ENCODE data around the gene ZNRF3.

The ZNRF3 gene

DNA sequence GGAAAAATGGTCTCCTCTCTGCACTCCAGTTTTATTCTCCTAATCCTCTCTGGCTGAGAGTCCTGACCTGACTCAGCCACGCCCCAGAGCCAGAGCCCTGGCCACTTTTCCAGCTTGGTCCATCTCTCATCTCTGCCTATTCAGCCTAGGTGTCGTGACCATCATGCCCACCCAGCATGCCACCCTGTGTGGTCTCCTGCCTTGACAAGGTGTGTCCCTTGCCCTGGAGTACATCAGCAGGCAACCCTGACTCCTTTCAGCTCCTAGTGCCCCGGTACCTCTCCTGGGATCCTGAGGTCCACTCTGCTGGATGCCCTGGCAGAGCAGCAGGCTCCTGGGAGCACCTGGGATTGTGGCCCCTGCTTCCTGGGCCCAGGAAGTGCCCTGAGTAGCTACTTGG lies 52.8 kb downstream of the ZNRF3 start:
- no peak for ATAC-seq
- TF ChIP-seq ISL1 (CRISPR knock-in tag; IDR thresholded peaks at IDR 0.05) (no peak), PPARA (CRISPR knock-in tag; IDR thresholded peaks at IDR 0.05; ENCODE audit: borderline replicate concordance) (no peak), CSDC2 (CRISPR knock-in tag; IDR thresholded peaks at IDR 0.05) (no peak), TCF4 (CRISPR knock-in tag; IDR thresholded peaks at IDR 0.05; ENCODE audit: borderline replicate concordance) (no peak), ARNTL (CRISPR knock-in tag; IDR thresholded peaks at IDR 0.05; ENCODE audit: borderline replicate concordance, low read depth) (no peak), ZFP3 (CRISPR knock-in tag; IDR thresholded peaks at IDR 0.05) (no peak), ESRRG (CRISPR knock-in tag; IDR thresholded peaks at IDR 0.05) (no peak), ZNF565 (CRISPR knock-in tag; conservative IDR thresholded peaks at IDR 0.05; ENCODE audit: low read depth) (no peak), RARB (CRISPR knock-in tag; IDR thresholded peaks at IDR 0.05) (no peak), BACH2 (CRISPR knock-in tag; IDR thresholded peaks at IDR 0.05; ENCODE audit: borderline replicate concordance) (no peak), ZC3H10 (CRISPR knock-in tag; IDR thresholded peaks at IDR 0.05) (no peak)
- TF ChIP-seq, protein P1, sequence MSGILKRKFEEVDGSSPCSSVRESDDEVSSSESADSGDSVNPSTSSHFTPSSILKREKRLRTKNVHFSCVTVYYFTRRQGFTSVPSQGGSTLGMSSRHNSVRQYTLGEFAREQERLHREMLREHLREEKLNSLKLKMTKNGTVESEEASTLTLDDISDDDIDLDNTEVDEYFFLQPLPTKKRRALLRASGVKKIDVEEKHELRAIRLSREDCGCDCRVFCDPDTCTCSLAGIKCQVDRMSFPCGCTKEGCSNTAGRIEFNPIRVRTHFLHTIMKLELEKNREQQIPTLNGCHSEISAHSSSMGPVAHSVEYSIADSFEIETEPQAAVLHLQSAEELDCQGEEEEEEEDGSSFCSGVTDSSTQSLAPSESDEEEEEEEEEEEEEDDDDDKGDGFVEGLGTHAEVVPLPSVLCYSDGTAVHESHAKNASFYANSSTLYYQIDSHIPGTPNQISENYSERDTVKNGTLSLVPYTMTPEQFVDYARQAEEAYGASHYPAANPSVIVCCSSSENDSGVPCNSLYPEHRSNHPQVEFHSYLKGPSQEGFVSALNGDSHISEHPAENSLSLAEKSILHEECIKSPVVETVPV (CRISPR knock-in tag; IDR thresholded peaks at IDR 0.05) = no peak
- TF ChIP-seq, protein P2, sequence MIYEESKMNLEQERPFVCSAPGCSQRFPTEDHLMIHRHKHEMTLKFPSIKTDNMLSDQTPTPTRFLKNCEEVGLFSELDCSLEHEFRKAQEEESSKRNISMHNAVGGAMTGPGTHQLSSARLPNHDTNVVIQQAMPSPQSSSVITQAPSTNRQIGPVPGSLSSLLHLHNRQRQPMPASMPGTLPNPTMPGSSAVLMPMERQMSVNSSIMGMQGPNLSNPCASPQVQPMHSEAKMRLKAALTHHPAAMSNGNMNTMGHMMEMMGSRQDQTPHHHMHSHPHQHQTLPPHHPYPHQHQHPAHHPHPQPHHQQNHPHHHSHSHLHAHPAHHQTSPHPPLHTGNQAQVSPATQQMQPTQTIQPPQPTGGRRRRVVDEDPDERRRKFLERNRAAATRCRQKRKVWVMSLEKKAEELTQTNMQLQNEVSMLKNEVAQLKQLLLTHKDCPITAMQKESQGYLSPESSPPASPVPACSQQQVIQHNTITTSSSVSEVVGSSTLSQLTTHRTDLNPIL (CRISPR knock-in tag; IDR thresholded peaks at IDR 0.05; ENCODE audit: low read depth) = no peak

DNA sequence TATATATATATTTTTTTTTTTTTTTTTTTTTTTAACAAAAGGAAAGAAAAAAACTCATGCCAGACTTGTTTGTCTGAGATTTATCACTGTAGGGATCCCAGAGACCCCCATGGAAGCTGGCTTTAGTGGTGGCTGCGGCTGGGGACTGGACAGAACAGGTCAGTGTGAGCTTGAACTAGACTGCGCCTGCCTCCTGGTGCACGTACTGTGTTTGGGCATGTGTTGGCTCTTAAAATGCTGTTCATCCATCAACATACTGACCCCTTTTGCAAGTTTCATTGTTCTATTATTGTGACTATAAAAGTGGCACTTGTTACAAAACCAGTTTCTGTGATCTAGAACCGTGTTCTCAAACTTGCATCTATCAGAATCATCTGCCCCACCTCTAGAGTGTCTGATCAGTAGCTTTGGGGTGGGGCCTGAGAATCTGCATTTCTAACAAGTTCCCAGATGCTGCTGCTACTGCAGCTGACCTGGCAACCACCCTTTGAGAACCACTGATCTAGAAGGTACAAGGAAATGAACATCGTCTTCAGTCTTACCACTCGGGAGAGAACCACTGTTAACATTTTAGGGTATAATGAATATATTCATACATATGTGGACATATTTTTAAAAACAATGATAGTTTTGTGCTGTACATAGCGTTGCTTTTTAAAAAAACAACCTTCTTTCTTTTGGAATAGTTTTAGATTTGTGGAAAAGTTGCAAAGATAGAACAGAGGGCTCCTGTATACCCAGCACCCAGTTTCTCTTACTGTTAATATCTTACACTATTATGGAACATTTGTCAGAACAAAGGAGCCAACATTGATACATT lies 54.0 kb downstream of the ZNRF3 start:
- no peak for ATAC-seq
- TF ChIP-seq ZFP30 (CRISPR knock-in tag; IDR thresholded peaks at IDR 0.05) (no peak), ZC3H10 (CRISPR knock-in tag; IDR thresholded peaks at IDR 0.05) (no peak), PPARA (CRISPR knock-in tag; IDR thresholded peaks at IDR 0.05; ENCODE audit: borderline replicate concordance) (no peak), ARNTL (CRISPR knock-in tag; IDR thresholded peaks at IDR 0.05; ENCODE audit: borderline replicate concordance, low read depth) (no peak), CSDC2 (CRISPR knock-in tag; IDR thresholded peaks at IDR 0.05) (no peak), OSR1 (CRISPR knock-in tag; IDR thresholded peaks at IDR 0.05) (no peak), RARB (CRISPR knock-in tag; IDR thresholded peaks at IDR 0.05) (no peak), ZFP3 (CRISPR knock-in tag; IDR thresholded peaks at IDR 0.05) (no peak), TCF4 (CRISPR knock-in tag; IDR thresholded peaks at IDR 0.05; ENCODE audit: borderline replicate concordance) (no peak), TOX (CRISPR knock-in tag; IDR thresholded peaks at IDR 0.05; ENCODE audit: borderline replicate concordance) (no peak)
- TF ChIP-seq, protein P3, sequence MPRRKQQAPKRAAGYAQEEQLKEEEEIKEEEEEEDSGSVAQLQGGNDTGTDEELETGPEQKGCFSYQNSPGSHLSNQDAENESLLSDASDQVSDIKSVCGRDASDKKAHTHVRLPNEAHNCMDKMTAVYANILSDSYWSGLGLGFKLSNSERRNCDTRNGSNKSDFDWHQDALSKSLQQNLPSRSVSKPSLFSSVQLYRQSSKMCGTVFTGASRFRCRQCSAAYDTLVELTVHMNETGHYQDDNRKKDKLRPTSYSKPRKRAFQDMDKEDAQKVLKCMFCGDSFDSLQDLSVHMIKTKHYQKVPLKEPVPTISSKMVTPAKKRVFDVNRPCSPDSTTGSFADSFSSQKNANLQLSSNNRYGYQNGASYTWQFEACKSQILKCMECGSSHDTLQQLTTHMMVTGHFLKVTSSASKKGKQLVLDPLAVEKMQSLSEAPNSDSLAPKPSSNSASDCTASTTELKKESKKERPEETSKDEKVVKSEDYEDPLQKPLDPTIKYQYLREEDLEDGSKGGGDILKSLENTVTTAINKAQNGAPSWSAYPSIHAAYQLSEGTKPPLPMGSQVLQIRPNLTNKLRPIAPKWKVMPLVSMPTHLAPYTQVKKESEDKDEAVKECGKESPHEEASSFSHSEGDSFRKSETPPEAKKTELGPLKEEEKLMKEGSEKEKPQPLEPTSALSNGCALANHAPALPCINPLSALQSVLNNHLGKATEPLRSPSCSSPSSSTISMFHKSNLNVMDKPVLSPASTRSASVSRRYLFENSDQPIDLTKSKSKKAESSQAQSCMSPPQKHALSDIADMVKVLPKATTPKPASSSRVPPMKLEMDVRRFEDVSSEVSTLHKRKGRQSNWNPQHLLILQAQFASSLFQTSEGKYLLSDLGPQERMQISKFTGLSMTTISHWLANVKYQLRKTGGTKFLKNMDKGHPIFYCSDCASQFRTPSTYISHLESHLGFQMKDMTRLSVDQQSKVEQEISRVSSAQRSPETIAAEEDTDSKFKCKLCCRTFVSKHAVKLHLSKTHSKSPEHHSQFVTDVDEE (CRISPR knock-in tag; IDR thresholded peaks at IDR 0.05) = no peak
- TF ChIP-seq, protein P4, sequence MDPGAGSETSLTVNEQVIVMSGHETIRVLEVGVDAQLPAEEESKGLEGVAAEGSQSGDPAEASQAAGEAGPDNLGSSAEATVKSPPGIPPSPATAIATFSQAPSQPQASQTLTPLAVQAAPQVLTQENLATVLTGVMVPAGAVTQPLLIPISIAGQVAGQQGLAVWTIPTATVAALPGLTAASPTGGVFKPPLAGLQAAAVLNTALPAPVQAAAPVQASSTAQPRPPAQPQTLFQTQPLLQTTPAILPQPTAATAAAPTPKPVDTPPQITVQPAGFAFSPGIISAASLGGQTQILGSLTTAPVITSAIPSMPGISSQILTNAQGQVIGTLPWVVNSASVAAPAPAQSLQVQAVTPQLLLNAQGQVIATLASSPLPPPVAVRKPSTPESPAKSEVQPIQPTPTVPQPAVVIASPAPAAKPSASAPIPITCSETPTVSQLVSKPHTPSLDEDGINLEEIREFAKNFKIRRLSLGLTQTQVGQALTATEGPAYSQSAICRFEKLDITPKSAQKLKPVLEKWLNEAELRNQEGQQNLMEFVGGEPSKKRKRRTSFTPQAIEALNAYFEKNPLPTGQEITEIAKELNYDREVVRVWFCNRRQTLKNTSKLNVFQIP (CRISPR knock-in tag; IDR thresholded peaks at IDR 0.05; ENCODE audit: borderline replicate concordance, low read depth) = no peak
- TF ChIP-seq, protein P2 (CRISPR knock-in tag; IDR thresholded peaks at IDR 0.05; ENCODE audit: low read depth) = no peak

DNA sequence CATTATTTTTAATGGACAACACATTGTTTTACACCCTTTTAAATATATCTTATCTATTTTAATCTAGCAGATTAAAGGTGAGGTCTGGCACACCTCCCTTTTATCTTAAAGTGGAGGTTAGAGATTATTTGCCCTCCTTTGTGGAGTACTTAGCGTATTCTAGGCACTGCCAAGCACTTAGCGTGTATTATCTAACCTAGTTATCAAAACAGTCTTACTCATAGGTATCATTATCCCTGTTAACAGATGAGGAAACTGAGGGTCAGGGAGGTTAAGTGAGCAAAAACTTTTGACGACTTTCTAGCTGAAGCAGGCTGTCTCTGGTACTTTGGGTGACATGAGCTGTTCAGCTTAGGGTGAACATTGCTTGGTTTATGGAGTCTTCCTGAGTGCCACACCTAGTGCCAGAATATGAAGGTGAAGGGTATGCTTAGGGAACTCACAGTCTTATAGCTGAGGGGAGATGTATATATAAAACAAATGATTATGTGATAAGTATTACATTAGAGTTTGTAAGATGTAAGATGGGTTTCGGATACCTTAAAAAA lies 55.0 kb downstream of the ZNRF3 start:
- no peak for TF ChIP-seq ARNTL (CRISPR knock-in tag; IDR thresholded peaks at IDR 0.05; ENCODE audit: borderline replicate concordance, low read depth)
- ATAC-seq = no peak

All from SK-N-SH treated with all-trans-retinoic acid at 6 μM for 48 hours (cell line).